Embryonic facial prominence (tissue), 1 donor: ENCODE data around the gene CPNE5.
"Not testable (repeated sequence)": the region's sequence is repeated elsewhere in the genome, so short reads cannot be mapped to it uniquely, and the experiment has no call there.

Experiments
- DNase-seq: peaks from one replicate; pipeline ENCODE4 v3.0.0-alpha.2; 2016; ENCODE audit errors: extremely low spot score

The CPNE5 gene

GRCh38 chr6:36817176-36817817, 21.9 kb downstream of the CPNE5 start:
- DNase-seq, result no peak

DNA sequence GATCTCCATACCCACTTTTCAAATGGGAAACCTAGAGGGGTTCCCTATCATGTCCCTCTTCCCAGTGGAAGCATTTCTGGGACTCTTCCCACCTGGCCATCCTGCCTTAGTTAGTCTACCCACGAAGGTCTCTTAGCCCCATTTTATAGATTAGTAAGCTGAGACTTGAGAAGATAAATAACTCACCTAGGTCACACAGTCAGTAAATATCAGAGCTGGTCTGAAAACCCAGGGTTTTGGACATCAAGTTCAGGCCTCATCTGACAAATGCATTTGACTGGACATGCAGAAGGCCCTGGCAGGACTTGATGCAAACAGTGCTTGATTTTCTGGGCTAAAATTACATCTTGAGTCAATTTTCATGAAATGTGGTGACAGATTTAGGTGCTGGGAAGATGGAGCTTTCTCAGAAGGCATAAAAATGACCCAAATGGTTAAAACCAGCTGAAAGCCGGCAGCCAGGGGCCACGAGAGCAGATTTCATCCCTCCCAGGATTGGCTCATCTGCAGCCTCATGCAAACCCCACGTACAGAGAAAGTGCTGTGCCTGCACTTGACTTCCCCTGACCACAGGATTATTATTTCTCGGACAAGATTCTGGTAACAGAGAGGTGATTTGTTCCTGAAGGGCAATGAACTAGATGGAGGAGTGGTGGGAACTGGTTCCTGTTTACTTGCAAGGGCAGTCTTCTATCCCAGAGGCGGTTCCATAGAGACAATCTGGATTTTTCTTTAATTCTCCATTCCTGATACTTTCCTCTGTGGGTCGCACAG, 23.1 kb downstream of the CPNE5 start:
- DNase-seq, result no peak

GRCh38 chr6:36814249-36814648, 25.0 kb downstream of the CPNE5 start:
- no peak for DNase-seq

DNA sequence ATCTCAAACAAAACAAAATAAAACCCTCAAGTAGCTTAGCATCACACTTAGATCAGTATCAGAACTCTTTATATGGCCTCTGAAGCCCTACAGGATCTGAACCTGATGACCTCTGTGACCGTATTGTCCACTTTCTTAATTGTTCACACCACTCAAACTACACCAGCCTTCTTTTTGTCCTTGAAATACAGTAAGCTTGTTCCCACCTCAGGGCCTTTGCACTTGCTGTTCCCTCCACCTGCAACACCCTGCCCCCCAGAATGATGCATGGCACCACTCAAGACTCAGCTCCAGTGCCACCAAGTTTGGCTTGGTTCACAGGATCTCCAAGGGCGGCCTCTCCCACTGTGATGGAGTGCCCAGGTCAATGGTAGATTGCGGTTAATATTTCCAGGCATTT, 25.7 kb downstream of the CPNE5 start:
- DNase-seq, result no peak

DNA sequence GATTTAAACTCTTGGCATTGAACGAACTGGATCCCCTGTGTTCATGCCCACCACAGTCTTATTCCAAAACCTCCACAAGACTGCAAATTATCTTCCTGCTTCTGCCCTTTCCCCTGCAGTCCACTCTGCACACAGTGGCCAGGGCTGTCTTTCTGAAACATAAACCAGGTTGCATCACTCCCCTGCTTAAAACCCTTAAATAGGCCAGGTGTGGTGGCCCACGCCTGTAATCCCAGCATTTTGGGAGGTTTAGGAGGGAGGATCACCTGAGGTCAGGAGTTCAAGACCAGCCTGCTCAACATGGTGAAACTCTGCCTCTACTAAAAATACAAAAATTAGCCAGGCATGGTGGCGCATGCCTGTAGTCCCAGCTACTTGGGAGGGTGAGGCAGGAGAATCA, 26.2 kb downstream of the CPNE5 start:
- DNase-seq, result not testable (repeated sequence)

GRCh38 chr6:36809941-36810803, 29.1 kb downstream of the CPNE5 start:
- no peak for DNase-seq

DNA sequence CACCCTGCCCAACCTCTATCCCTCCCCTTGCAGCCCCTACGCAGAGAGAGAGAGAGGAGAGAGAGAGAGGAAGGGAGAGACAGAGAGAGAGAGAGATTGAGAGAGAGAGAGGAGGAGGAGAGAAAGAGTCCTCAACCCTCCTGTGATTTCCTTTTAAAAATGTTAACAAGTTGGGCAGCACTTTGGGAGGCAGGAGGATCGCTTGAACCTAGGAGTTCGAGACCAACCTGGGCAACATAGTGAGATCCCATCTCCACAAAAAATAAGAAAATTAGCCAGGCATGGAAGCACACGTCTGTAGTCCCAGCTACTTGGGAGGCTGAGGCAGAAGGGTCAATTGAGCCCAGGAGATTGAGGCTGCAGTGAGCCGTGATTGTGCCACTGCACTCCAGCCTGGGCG, 30.1 kb downstream of the CPNE5 start:
- DNase-seq, result no peak

- no peak for DNase-seq
These were observed 30.6 kb downstream of the CPNE5 start for GRCh38 chr6:36808634-36809033.

- DNase-seq, result no peak
These were observed 31.5 kb downstream of the CPNE5 start for GRCh38 chr6:36807750-36808149.

GRCh38 chr6:36807143-36807542, 32.1 kb downstream of the CPNE5 start:
- DNase-seq, result no peak

GRCh38 chr6:36805917-36806316, 33.3 kb downstream of the CPNE5 start:
- DNase-seq, result no peak

- DNase-seq, result no peak
These were observed 34.0 kb downstream of the CPNE5 start for GRCh38 chr6:36805096-36805797.

- no peak for DNase-seq
These were observed 34.7 kb downstream of the CPNE5 start for GRCh38 chr6:36804563-36804962.

- DNase-seq, result no peak
These were observed 35.3 kb downstream of the CPNE5 start for GRCh38 chr6:36803908-36804307.

- no peak for DNase-seq
These were observed 35.8 kb downstream of the CPNE5 start for GRCh38 chr6:36803482-36803881.

GRCh38 chr6:36800223-36801076, 38.8 kb downstream of the CPNE5 start:
- no peak for DNase-seq

DNA sequence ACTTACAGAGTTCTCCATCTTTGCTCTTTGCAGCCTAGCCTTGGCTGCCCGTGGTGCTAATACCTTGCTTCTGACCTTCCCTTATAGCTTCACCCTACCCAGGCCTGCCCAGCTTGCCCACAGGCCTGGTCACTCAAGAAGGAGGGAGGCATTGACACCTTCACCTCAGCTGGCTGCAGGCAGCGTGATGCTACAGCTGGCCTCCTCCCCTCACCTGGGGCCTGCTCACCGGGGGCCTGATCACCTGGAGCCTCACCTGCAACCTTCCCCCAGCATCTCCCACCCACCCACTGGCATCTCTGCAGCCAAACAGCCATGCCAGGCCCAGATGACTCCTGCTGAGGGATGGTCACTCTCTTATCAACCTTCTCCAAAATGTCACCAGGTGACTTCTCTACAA, 40.4 kb downstream of the CPNE5 start:
- no peak for DNase-seq

DNA sequence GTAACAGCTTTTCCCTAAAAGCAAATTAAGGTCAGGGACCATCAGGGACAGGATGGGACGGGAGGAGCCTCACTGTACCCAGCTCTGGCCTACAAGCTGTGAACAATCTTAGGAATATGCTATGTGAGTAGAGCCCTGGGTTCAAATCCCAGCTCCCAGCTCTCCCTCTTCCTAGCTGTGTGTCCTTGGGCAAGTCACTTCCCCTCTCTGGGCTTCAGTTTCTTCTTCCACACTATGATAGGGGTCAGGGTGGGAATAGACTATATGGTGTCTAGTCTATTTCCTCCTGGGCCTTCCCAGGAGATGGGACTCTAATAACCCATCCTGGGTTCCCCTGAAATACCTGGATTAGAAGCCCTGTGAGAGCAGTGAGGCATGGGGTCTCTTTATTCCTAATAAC, 41.6 kb downstream of the CPNE5 start:
- DNase-seq, result no peak

GRCh38 chr6:36797055-36797454, 42.2 kb downstream of the CPNE5 start:
- DNase-seq, result no peak

GRCh38 chr6:36794713-36795065, 44.6 kb downstream of the CPNE5 start:
- no peak for DNase-seq
